Stimulated activated CD4-positive, alpha-beta T cell treated with anti-CD3 and anti-CD28 coated beads, Interleukin-1b, Interleukin-23, amount 100 ng/mL, for 4 hours (primary cell): ENCODE results near the gene GNL3L.
A peak's percentile ranks its signal among the peaks of the same experiment; 100 is the strongest.
"Not testable (repeated sequence)": the region's sequence is repeated elsewhere in the genome, so short reads cannot be mapped to it uniquely, and the experiment has no call there.

Source experiments
- DNase-seq, 2 donors: peaks; one replicate each; pipeline ENCODE4 v3.0.0-alpha.2; 2020; ENCODE audit warnings: low read depth in 2 of 2

GNL3L gene, protein sequence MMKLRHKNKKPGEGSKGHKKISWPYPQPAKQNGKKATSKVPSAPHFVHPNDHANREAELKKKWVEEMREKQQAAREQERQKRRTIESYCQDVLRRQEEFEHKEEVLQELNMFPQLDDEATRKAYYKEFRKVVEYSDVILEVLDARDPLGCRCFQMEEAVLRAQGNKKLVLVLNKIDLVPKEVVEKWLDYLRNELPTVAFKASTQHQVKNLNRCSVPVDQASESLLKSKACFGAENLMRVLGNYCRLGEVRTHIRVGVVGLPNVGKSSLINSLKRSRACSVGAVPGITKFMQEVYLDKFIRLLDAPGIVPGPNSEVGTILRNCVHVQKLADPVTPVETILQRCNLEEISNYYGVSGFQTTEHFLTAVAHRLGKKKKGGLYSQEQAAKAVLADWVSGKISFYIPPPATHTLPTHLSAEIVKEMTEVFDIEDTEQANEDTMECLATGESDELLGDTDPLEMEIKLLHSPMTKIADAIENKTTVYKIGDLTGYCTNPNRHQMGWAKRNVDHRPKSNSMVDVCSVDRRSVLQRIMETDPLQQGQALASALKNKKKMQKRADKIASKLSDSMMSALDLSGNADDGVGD

DNA sequence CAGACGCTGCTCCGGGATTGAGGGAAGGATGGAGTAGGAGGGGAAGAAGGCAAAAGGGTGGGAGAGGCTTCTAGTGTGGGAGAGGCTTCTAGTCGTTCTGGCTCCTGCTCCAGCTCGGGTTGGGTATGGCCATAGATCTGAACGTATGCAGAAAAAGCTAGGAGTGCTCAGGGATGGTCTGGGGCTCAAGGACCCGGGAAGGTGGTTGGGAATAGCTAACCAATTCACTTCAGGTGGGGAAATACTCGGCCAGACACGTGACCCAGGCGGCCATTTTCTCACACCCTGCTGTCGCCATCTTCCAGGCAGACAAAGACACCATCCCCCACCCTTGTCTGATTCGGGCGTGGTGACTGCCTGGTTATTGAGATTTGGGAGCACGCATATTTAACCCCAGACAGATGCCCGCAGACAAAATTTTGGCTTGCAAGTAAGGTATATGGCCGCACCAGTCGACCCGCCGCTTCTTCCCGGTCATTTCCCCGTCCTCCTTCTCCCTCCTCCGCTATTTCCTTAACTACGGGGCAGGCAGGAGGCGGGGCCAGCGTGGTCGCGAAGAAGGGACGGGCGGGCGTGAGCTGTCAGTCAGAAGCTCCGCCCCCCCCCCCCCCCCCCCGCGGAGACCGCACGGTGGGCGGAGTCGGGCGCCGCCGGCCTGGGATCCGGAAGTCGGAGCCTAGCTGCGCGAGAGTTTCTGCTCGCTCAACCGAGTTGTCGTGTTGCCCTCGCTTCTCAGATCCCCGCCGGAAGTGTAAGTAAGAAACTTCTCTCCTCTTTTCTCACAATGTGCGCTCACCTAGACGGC is at the start of gene GNL3L:
GNL3L (plus strand) TSS at position 668 of the 805 bp plus-strand sequence. CDS start 2,348 bp downstream, outside the sequence.
- peak; percentile 65 to 70 for DNase-seq

DNA sequence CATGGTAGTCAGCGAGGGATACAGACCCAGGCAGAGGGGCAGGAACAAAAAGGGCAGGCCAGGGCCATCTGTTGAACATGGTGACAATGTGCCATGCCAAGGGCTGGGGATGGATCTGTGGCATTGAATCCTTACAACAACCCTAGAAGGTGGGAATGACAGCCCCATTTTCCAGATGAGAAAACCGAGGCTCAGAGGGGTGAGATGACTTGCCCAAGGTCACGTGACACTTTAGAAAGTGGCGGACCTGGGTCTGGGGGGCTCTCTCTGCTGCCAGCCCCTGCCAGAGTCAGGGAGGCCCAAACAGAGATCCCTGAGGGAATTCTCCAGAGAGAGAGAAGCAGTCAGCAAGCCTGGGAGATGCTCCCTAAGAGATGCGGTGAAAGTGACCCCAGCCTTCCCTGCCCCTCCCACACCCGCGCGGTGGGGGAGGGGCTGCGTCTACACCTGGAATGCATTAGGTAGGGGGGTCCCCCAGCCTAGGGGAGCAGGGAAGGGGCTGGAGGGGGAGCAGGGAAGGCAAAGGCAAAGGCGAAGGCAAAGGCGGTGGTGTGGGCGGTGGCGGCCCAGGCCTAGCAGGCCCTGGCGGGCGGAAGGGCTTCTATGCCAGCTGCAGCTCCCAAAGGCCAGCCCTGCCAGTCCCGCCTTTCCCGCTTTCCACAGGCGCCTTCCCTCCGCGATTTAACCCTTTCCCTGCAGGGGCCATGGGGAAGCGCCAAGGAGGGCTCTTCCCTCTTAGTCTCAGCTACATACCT is 47.0 kb upstream of the GNL3L start:
- DNase-seq, result no peak

DNA sequence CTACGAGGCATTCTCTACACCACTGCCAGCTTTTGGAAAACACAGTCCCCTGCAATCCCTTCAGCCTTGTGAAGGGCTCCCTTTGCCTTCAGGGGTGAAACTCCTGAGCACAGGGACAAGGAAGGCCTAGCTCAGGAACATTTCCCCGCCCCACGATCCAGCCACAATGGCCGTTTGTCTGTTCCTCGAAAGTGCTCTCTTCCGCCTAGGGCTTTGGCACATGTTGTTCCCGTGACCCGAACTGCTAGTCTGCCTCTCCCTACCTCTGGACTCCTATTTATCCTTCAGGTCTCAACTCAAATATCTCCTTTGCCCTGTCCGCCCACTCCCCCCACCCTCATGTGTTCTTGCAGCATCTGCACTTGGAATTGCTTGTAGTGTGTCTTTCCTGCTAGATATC is 46.1 kb upstream of the GNL3L start:
- no peak for DNase-seq

DNA sequence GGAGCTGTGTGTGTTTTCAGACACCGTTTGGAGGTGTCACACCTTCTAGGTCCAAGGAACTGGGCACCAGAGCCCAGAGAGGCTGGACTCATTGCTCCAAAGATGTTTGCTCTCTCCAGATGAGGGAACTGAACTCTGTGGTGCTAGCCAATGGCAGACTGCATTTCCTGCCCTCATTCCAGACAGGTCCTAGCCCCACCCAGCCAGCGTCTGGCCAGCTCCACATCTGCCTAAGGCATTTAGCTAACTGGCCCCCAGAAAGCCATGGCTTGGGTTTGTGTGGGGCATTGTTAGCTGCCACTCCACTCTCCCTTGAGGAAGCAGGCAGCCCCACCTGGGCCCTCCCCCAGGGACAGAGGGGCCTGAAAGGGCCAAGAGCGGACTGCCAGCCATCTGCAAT is 45.4 kb upstream of the GNL3L start:
- no peak for DNase-seq

DNA sequence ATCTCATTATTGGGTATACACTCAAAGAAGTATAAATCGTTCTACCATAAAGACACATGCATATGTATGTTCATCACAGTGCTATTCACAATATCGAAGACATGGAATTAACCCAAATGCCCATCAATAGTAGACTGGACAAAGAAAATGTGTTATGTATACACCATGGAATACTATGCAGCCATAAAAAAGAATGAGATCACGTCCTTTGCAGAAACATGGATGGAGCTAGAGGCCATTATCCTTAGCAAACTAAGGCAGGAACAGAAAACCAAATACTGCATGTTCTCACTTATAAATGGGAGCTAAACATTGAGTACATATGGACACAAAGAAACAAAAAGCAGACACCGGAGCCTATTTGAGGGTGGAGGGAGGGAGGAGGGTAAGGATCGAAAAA is 40.2 kb upstream of the GNL3L start:
- not testable (repeated sequence) for DNase-seq

DNA sequence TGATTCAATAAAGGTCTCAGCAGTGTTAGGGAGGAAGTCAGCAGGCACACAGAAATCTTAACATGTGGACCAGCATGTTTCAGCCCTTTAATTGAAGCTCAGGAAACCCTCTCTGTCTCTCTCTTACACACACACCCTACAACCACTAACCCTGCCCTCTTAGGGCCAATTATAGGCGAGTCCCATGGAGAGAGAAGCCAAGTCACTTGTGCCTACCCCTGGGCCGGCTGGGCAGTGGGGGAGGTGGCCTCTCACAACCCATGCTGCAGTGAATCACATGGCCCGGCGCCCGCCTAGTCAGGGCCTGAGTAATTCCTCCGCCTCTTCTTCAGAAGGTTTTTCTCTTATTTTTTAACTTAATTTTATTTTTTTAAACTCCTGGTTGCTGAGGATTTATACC is 37.7 kb upstream of the GNL3L start:
- no peak for DNase-seq

DNA sequence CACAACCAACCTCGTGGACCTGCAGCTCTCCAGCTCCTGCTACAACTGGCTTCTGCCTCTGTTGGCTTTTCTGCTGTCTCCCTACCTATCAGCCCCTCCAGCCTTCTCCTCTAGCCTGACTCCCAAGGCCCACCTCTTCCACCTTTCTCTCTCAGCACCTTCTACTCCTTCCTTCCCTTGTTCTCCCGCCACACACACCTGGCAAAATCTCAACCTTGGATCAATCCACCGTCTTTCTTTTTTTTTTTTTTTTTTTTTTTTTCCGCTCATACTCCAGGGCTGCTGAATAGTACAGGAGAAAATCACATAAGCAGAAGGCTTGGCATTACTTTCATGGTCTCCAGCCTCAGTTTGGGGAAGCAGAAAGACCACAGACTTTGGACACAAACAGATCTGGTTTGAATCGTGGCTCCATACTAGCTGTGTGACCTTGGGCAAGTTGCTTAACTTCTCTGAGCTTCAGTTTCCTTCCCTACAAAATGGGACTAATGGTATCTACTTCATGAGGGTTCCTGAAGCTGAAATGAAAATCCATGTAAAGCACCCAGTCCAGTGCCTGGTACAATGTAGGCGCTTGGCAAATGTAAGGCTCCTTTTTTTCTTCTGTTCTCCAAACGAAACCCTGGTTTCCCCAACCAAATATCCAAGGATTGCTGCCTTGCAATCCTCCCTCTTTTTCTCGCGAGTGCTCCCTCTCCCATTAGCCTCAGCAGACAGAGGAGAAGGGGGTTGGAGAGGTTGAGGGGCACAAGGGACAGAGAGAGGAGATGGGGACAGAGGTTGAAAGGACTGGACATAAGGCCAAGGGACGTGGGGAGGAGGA is 35.6 kb upstream of the GNL3L start:
- DNase-seq, result no peak

DNA sequence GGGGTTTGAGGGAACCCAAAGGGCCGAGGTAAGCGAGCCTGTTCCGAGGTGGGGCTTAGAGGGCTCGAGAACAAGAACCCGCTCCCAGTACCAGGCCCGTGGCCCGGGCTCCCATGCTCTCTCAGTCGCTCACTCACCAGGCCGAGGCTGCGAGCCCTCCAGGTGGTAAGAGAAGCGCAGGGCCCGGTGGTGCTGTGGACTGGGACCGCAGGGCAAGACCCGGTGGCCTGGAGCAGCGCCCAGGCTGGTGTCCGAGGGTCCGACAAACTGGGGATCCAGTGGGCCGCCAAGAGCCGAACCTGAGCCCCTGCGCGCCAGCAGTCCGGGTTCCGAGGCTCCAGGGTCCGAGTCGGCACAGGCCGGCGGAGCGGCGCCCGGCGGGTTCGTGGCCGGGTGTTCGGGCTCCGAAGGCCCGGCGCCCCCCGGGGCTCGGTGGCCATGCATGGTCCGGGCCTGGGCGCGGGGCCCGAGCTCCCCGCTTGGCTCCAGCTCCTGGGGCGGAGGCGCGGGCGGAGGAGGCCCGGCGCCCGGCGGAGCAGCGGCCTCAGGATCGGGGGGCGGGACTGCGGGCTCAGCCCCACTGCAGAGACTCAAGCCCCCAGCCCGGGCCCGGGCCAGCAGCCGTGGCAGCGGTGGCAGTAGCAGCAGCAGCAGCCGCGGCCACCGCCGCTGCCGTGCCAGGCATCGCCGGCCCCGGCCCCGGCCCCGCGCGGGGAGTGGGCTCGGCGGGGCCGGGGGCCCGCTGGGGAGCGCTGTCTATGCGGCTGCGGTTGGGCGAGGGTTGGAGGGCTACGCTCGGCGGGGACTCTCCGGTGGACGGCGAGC is 34.8 kb upstream of the GNL3L start:
- DNase-seq, result no peak

DNA sequence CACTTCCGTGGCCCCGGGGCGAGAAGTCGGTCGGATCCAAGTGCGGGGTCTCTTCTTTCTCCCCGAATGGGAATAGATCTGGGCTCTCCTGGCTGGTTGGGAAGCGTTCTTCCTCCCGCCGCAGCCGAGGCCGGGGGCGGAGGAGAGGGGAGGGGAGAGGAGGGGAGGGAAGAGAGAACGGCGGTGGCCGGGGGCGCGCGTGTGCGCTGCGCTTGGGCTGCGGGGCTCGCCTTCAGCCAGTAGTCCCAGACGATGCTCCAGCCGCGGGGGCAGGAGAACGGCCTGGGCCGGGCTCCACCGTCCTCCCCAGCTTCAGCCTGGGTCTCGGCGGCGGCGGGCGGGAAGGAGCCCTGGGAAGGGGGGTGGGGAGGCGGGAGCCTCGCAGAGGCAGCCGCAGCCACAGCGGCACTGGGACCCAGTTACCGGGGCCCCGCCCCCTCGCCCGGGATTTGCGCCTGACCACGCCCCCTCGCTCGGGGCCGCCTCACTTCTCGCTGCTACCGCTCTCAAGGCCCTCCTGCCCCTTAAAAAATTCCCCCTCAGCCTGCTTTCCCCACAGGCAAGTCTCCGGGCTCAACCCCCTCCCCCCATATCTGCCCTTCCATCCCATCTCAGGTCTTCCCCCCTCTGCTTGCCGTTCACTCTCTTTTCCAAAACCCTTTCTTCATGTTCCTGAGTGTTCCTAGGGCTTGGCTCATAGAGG is 34.1 kb upstream of the GNL3L start, which contains the start of gene FGD1:
FGD1 (minus strand) TSS at position 421 of the 703 bp plus-strand sequence. CDS start 802 bp downstream, outside the sequence.
- DNase-seq, result peak; percentile 15 to 56

DNA sequence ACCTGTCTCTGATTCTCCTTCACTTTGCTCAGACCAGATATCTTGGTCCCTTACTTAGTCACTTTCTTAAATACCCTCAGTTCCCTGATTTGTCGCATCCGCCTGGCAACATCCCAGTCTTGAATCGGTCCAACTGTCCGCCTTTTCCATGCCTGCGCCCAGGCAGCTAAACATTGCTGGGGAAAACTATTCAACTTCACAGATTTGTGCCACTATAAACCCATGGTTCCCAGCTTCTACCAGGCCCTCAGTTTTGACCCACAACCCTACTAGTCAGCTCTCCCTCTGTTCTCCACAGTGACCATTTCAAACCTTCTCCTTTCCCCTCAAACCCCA is 33.5 kb upstream of the GNL3L start:
- DNase-seq, result no peak

DNA sequence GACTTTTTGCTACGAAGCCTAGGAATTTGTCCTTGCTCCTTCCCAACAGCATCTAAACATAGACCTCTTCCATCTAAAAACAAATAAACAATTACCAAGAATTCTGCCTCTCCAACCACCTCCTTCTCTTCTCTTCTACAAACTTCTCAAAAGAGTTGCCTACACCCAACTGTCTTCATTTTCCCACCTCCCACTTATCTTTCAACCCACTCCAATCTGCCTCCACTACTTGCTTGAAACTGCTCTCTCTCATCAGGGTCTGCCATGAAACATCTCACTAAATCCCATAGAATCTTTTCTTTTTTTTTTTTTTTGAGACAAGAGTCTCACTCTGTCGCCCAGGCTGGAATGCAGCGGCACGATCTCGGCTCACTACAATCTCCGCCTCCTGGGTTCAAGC is 33.1 kb upstream of the GNL3L start:
- DNase-seq, result no peak

DNA sequence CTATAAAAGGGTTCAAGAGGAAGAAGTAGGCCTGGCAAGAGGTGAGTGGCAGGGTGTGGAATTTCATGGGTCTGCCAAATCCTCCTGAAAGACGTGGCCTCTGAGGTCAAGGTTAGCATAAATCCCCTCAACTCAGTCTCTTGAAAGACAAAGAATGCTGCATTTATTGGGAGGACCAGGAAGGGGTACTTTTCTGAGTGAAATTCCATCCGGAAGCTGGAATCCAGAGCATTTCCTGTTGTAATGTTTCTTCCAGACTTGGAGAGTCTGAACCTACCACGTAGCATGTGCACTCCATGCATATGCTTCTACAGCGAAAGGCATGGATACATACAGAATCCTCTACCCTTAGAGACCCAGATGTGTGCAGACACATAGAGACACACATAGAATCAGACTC is 20.6 kb upstream of the GNL3L start:
- DNase-seq, result no peak

DNA sequence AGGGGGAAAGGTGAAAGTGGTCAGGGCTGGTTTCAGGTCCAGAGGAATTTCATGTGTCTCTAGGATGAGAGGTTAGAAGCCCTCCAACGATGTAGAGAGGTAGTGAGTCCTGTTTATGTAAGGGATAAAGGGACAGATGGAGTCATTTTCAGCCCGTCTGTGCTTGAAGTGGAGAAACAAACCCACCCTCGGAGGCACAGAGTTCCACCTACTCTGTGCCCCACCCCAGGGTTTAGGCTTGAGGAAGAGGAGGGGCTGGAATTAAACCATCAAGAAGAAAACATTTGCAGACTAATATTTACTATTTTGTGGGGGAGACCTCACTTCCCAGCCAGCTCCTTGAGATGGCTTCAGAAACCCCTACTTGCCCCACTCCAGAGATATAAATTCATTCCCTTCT is 868 bp upstream of the GNL3L start:
- no peak for DNase-seq

DNA sequence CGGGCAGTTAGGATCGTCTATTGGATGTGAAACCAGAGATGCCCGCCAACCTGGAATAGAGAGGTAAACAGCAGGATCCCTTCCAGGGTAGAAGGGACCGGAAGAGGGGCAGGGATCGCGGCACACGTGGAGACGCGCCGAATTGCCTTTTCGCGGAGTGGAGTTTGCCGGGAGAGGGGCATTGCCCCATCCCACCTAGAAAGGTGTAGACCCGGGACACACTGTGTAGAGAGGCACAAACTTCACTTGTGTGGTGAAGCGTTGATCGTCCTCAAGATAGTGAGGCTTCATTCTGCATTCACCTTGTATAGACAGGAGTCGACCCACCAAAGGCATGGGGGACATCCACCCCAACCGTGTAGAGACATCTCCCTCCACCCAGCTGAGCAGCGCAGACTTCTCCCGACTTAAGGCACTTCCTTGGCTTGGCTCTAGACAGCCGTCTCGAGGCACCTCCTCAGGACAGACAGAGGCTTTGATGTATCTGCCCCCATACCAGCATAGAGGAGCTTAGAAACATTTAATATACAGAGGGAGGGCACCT is 410 bp downstream of the GNL3L start:
- DNase-seq, result no peak

DNA sequence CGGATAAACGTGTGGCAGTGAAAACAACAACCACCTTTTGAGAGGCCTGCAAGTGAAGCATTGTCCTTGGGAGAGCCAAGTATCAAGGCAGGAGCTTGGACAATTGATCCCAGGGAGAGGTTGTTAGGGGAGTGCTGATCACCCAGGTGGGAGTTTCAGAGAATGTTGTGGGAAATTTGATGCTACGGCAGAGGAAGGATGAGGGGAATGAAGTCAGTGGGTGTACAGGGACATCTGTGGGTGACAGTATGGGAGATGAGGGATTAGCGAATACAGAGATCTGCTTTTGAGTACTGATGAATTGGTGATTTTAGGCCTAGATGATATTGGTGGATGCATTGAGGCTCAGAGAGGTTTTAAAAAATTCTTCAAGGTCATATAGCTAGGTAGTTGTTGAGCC is 4.3 kb downstream of the GNL3L start:
- DNase-seq, result no peak

DNA sequence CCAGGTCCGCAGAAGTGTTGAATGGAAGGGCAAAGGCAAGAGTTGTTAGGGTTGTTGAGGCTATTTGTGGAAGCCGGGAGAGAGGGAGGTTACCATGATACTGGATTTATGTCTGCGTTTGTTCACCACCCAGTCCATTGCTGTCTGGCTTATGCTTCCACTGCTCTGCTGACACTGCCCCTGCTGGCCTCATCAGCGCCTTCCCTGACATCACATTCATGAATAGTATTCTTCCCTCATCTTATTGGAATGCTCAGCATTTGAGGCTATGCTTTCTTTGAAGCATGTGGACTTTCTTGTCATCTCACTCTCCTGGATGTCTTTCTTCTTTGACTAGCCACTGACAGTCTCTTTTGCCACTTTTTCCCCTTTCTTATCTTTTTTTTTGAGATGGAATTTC is 10.3 kb downstream of the GNL3L start:
- DNase-seq, result no peak

DNA sequence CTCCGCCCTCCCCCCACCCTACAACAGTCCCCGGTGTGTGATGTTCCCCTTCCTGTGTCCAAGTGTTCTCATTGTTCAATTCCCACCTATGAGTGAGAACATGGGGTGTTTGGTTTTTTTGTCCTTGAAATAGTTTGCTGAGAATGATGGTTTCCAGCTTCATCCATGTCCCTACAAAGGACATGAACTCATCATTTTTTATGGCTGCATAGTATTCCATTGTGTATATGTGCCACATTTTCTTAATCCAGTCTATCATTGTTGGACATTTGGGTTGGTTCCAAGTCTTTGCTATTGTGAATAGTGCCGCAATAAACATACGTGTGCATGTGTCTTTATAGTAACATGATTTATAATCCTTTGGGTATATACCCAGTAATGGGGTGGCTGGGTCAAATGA is 12.2 kb downstream of the GNL3L start:
- DNase-seq, result not testable (repeated sequence)

DNA sequence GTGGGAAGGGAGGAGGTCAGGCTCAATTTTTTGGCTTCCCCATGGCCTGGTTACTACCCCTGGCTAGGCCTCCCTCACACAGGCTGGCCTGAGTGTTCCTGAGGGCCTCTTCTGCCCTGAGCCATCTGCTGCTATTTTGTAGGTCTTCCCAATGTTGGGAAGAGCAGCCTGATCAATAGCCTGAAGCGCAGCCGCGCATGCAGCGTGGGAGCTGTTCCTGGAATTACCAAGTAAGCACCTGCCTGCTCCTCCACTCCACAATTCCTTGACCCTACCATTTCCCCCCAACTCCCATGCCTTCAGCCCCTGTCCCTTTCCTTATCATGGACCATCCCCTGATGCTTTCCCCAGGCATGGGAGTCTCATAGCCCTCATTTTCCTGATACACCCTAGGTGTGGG is 20.8 kb downstream of the GNL3L start:
- no peak for DNase-seq

DNA sequence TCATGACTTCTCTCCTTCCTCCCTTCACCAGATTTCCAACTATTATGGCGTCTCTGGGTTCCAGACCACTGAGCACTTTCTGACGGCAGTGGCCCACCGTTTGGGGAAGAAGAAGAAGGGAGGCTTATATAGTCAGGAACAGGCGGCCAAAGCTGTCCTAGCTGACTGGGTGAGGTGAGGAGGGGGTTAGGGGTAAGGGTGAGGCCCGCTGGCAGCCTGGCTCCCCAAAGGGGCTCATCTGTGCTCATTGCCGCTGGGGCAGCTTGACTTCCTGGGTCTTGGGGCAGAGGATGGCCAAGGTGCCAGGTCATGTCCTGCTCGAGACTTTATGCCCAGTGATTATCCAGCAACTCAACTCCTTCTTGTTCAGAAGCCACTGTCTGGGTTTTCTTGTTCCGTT is 21.8 kb downstream of the GNL3L start:
- no peak for DNase-seq
